Cardiac fibroblast (primary cell): ENCODE results near the gene HS6ST2.

Source experiments
- DNase-seq, 2 donors: peaks; one replicate each; pipeline versions ENCODE4 v3.0.0 to v3.0.0-alpha.2; 2010; ENCODE audit warnings: low read depth in 2 of 2
- H3K4me3 ChIP-seq, 2 donors: replicated peaks in 1 of 2; 1 replicate in 1 of 2; 2 replicates in 1 of 2; pipeline ENCODE4 v1.5.1; 2011; ENCODE audit warnings: low read depth in 2 of 2, low read length in 2 of 2, mild to moderate bottlenecking in 2 of 2, moderate library complexity in 1 of 2
- CTCF ChIP-seq: IDR thresholded peaks from one replicate; pipeline ENCODE4 v1.5.1; 2011; ENCODE audit warnings: low read depth, mild to moderate bottlenecking, low read length, inconsistent platforms

HS6ST2 gene

DNA sequence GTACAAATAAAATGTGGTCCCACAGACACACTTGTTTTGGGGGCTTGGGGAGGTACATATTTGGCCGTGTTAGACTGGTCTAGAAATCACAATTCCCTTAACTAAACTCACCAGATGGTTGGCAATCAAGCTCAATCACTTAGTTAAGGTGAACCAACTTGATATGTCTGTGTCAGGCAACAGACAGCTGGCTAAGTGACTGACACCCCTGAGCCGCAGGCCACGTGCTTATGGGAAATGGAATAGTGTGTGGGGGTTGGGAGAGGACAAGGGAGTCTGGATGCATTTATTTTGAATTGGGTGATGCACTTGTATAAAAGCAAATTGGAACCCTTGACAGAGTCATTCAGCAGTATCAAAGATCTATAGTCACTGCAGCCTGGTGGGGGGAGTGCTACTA is 209.0 kb downstream of the HS6ST2 start:
- DNase-seq: no peak
- H3K4me3 ChIP-seq: no peak overlapping the region
- TF ChIP-seq CTCF: no peak

- DNase-seq: no peak
- H3K4me3 ChIP-seq: no peak overlapping the region
- TF ChIP-seq CTCF: no peak
Measured at GRCh38 chrX:132748909-132749308, 209.5 kb downstream of the HS6ST2 start.

- DNase-seq: no peak
- H3K4me3 ChIP-seq: no peak overlapping the region
- no peak for TF ChIP-seq CTCF
Measured at GRCh38 chrX:132748268-132748667, 210.2 kb downstream of the HS6ST2 start.

DNA sequence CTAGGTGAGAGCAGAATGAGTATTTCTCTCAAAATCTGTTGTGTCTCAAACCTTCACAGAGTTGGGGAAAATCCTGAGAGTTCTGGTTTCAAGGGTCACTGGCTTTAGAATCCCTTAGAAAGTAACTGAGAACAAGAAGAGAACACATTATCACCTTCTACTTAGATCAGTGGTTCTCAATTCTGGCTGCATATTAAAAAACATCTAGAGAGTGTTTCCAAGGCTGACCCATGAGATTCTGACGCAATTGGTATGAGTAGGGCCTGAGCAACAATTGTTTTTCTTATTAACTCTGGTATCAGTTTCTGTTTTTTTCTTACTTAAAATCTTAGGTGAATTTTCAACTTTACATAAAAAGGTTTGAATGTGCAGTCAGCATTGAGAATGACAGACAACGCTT is 212.8 kb downstream of the HS6ST2 start:
- no peak for TF ChIP-seq CTCF
- DNase-seq: no peak
- no peak overlapping the region for H3K4me3 ChIP-seq

DNA sequence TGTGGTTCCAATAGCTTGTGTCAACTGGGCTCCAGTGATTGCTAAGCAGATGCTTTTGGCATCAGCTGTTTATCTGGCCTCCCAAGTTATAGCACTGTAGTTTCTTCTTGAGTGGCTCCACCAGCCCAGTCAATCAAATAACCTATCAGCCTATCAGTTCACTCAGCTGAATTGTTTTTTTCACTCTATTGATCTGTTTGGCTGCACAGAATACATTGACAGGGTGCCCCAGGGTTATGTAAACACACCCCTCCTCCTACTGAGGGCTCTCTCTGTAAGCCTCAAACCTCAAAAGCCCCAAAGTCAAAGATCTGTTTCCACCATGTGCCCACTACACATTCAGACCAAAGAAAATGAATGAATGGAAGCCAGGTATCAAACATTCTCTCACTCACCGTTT is 214.0 kb downstream of the HS6ST2 start:
- no peak overlapping the region for H3K4me3 ChIP-seq
- no peak for TF ChIP-seq CTCF
- DNase-seq: no peak

DNA sequence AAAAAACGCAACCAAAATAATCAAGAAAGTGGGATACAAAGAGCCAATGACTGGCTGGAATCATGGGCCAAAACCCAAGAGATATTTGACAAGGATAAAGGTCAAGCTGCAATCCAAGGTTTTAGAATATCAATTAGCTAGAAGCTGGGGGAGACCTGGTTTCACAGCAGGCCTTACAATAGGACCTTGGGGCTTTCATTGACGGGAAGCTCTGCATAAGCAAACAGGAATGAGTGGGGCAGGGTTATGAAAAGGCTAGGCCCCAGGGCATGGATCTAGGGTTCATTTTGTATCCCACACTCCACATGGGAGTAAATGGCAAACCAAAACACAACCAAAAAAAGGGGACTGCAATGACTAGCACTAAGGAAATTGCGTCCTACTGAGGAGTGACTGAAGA is 215.3 kb downstream of the HS6ST2 start:
- DNase-seq: no peak
- TF ChIP-seq CTCF: no peak

GRCh38 chrX:132742246-132742645 is 216.2 kb downstream of the HS6ST2 start:
- H3K4me3 ChIP-seq: no peak overlapping the region
- DNase-seq: no peak
- no peak for TF ChIP-seq CTCF

More for the DNA sequence above, 215.3 kb downstream of the HS6ST2 start:
- H3K4me3 ChIP-seq: no peak overlapping the region
